Measurements from ENCODE around the gene NTN1. TPM values are rescaled to one million over a fixed set of nuclear protein-coding genes. Genes with fewer than 3 reads are reported as not detected.

NTN1 gene
- total and polyA plus RNA-seq, 2 of the 13 experiments (the other 11 are each of a cell fraction or from before 2014, with no cell fraction given), result 0.04 to 0.05 TPM

DNA sequence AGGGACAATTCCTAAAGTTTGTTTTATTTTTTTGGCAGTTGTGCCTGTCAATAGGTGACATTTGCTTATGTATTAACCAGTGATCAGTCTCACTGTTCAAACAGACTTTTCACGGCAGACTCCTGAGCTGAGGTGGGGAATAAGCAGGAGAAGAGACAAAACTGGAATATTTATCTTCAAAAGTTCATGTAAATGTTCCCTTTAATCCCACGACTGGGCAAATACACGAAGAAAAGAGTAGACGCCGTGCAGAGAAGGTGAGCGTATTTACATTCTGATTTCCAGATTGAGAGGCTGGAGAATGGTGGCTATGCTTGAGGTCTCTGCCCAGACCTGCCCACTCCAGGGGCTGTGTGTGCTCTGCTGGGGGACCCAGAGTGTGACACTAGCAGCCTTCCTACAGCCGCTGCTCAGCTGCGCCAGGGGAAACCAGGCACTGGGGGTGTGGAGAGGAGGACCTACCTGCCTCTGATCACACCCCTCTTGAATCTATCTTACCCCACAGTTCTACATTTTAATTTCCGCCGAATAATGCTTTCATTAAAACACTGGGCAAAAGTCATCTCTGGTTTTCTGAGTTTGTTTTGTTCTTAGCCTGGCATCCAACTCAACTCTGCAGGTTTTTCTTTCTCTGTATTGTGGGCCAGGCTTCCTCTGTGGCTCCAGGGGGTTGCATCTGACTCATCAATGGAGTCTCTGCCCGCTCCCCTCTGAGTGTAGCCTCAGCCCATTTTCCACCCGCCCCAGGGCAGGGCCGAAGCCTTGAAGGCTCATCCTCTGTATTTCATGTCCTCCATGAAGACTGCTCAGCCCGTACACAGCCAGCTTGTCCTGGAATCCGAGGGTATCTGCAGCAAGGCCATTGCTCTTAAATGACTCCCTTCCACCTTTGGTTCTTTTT is 237.1 kb downstream of the NTN1 start (continued):
- TF ChIP-seq BCL6 (CRISPR knock-in tag; IDR thresholded peaks at IDR 0.05), result peak; percentile 51; the same call in 1 of the 2 replicates
- TF ChIP-seq, protein P1, sequence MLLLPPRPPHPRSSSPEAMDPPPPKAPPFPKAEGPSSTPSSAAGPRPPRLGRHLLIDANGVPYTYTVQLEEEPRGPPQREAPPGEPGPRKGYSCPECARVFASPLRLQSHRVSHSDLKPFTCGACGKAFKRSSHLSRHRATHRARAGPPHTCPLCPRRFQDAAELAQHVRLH (CRISPR knock-in tag; IDR thresholded peaks at IDR 0.05; ENCODE audit: borderline replicate concordance, low read depth), result no peak
- peak; percentile 21; the same call in 1 of the 2 replicates for TF ChIP-seq CREM (IDR thresholded peaks at IDR 0.05)
- no peak for TF ChIP-seq CREM (CRISPR knock-in tag; IDR thresholded peaks at IDR 0.05)
- TF ChIP-seq HHEX (CRISPR knock-in tag; IDR thresholded peaks at IDR 0.05), result peak; percentile 33; the same call in 1 of the 2 replicates
- TF ChIP-seq ZKSCAN5 (CRISPR knock-in tag; IDR thresholded peaks at IDR 0.05), result peak; percentile 95
- peak; percentile 56 for TF ChIP-seq NR2F6 (IDR thresholded peaks at IDR 0.05)
- no peak for TF ChIP-seq NR2F6 (CRISPR knock-in tag; IDR thresholded peaks at IDR 0.05)
- TF ChIP-seq, protein P2, sequence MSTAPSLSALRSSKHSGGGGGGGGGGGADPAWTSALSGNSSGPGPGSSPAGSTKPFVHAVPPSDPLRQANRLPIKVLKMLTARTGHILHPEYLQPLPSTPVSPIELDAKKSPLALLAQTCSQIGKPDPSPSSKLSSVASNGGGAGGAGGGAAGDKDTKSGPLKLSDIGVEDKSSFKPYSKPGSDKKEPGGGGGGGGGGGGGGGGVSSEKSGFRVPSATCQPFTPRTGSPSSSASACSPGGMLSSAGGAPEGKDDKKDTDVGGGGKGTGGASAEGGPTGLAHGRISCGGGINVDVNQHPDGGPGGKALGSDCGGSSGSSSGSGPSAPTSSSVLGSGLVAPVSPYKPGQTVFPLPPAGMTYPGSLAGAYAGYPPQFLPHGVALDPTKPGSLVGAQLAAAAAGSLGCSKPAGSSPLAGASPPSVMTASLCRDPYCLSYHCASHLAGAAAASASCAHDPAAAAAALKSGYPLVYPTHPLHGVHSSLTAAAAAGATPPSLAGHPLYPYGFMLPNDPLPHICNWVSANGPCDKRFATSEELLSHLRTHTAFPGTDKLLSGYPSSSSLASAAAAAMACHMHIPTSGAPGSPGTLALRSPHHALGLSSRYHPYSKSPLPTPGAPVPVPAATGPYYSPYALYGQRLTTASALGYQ (CRISPR knock-in tag; IDR thresholded peaks at IDR 0.05), result 0 out of 2 replicates have a peak, but pooled peaks have one; percentile 37
- TF ChIP-seq, protein P3, sequence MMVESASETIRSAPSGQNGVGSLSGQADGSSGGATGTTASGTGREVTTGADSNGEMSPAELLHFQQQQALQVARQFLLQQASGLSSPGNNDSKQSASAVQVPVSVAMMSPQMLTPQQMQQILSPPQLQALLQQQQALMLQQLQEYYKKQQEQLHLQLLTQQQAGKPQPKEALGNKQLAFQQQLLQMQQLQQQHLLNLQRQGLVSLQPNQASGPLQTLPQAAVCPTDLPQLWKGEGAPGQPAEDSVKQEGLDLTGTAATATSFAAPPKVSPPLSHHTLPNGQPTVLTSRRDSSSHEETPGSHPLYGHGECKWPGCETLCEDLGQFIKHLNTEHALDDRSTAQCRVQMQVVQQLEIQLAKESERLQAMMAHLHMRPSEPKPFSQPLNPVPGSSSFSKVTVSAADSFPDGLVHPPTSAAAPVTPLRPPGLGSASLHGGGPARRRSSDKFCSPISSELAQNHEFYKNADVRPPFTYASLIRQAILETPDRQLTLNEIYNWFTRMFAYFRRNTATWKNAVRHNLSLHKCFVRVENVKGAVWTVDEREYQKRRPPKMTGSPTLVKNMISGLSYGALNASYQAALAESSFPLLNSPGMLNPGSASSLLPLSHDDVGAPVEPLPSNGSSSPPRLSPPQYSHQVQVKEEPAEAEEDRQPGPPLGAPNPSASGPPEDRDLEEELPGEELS (CRISPR knock-in tag; IDR thresholded peaks at IDR 0.05), result 0 out of 2 replicates have a peak, but pooled peaks have one; percentile 64
- no peak for TF ChIP-seq NFRKB (IDR thresholded peaks at IDR 0.05)
- TF ChIP-seq REPIN1 (CRISPR knock-in tag; IDR thresholded peaks at IDR 0.05; ENCODE audit: borderline replicate concordance, low read depth), result peak; percentile 57; the same call in 1 of the 2 replicates
- TF ChIP-seq FOXA3 (CRISPR knock-in tag; IDR thresholded peaks at IDR 0.05), result peak; percentile 53
- no peak for TF ChIP-seq PRMT3 (CRISPR knock-in tag; IDR thresholded peaks at IDR 0.05; ENCODE audit: borderline replicate concordance, low read depth)
- TF ChIP-seq, protein P4, sequence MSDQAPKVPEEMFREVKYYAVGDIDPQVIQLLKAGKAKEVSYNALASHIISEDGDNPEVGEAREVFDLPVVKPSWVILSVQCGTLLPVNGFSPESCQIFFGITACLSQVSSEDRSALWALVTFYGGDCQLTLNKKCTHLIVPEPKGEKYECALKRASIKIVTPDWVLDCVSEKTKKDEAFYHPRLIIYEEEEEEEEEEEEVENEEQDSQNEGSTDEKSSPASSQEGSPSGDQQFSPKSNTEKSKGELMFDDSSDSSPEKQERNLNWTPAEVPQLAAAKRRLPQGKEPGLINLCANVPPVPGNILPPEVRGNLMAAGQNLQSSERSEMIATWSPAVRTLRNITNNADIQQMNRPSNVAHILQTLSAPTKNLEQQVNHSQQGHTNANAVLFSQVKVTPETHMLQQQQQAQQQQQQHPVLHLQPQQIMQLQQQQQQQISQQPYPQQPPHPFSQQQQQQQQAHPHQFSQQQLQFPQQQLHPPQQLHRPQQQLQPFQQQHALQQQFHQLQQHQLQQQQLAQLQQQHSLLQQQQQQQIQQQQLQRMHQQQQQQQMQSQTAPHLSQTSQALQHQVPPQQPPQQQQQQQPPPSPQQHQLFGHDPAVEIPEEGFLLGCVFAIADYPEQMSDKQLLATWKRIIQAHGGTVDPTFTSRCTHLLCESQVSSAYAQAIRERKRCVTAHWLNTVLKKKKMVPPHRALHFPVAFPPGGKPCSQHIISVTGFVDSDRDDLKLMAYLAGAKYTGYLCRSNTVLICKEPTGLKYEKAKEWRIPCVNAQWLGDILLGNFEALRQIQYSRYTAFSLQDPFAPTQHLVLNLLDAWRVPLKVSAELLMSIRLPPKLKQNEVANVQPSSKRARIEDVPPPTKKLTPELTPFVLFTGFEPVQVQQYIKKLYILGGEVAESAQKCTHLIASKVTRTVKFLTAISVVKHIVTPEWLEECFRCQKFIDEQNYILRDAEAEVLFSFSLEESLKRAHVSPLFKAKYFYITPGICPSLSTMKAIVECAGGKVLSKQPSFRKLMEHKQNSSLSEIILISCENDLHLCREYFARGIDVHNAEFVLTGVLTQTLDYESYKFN (CRISPR knock-in tag; conservative IDR thresholded peaks at IDR 0.05), result peak; percentile 54
- TF ChIP-seq, protein P5, sequence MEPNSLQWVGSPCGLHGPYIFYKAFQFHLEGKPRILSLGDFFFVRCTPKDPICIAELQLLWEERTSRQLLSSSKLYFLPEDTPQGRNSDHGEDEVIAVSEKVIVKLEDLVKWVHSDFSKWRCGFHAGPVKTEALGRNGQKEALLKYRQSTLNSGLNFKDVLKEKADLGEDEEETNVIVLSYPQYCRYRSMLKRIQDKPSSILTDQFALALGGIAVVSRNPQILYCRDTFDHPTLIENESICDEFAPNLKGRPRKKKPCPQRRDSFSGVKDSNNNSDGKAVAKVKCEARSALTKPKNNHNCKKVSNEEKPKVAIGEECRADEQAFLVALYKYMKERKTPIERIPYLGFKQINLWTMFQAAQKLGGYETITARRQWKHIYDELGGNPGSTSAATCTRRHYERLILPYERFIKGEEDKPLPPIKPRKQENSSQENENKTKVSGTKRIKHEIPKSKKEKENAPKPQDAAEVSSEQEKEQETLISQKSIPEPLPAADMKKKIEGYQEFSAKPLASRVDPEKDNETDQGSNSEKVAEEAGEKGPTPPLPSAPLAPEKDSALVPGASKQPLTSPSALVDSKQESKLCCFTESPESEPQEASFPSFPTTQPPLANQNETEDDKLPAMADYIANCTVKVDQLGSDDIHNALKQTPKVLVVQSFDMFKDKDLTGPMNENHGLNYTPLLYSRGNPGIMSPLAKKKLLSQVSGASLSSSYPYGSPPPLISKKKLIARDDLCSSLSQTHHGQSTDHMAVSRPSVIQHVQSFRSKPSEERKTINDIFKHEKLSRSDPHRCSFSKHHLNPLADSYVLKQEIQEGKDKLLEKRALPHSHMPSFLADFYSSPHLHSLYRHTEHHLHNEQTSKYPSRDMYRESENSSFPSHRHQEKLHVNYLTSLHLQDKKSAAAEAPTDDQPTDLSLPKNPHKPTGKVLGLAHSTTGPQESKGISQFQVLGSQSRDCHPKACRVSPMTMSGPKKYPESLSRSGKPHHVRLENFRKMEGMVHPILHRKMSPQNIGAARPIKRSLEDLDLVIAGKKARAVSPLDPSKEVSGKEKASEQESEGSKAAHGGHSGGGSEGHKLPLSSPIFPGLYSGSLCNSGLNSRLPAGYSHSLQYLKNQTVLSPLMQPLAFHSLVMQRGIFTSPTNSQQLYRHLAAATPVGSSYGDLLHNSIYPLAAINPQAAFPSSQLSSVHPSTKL (CRISPR knock-in tag; IDR thresholded peaks at IDR 0.05), result peak; percentile 19; the same call in 1 of the 2 replicates
- no peak for TF ChIP-seq NCOA1 (CRISPR knock-in tag; IDR thresholded peaks at IDR 0.05)
- TF ChIP-seq RARA (CRISPR knock-in tag; IDR thresholded peaks at IDR 0.05), result peak; percentile 62

Measured in HepG2 (cell line).